OCI-LY3 (cell line): ENCODE measurements around the gene FOXS1.

ENCODE experiments used
- H2AFZ ChIP-seq: fragments of 200-600, 300-600 bp; shearing (Covaris generic); 2 replicates; pipeline ENCODE4 v1.6.0; 2014; ENCODE audit warnings: antibody characterized with exemption, low read depth, low read length
- H3K27ac ChIP-seq: fragments of 200-600, 300-600 bp; sonication (generic); 2 replicates; pipeline ENCODE4 v1.5.1; 2014; ENCODE audit warnings: mild to moderate bottlenecking, low read length, moderate library complexity, mixed read lengths
- H3K27me3 ChIP-seq: fragments of 200-600, 300-600 bp; sonication (generic); 2 replicates; pipeline ENCODE4 v1.6.1; 2014; ENCODE audit warnings: low read depth, low read length, mixed read lengths
- H3K36me3 ChIP-seq: fragments of 200-600, 300-600 bp; sonication (generic); replicated peaks from 2 replicates; pipeline ENCODE3; 2014; ENCODE audit warnings: low read depth, low read length, mixed read lengths
- H3K4me1 ChIP-seq: fragments of 300-600, 200-600 bp; sonication (generic); 2 replicates; pipeline ENCODE4 v1.6.1; 2014; ENCODE audit warnings: low read length, mixed read lengths
- H3K4me2 ChIP-seq: fragments of 200-600, 300-600 bp; sonication (generic); 2 replicates; pipeline ENCODE4 v1.6.1; 2014; ENCODE audit warnings: low read length, mixed read lengths
- H3K4me3 ChIP-seq: fragments of 300-600, 200-600 bp; sonication (generic); 2 replicates; pipeline ENCODE4 v1.5.1; 2014; ENCODE audit warnings: antibody characterized with exemption, mild to moderate bottlenecking, low read length, moderate library complexity
- H3K79me2 ChIP-seq: fragments of 300-600, 200-600 bp; shearing (Covaris generic); 2 replicates; pipeline ENCODE4 v1.6.1; 2014; ENCODE audit warnings: mild to moderate bottlenecking, low read length, mixed read lengths
- H3K9ac ChIP-seq: fragments of 300-600, 200-600 bp; shearing (Covaris generic); 2 replicates; pipeline ENCODE4 v1.6.0; 2014; ENCODE audit warnings: mild to moderate bottlenecking, low read length, moderate library complexity
- H3K9me3 ChIP-seq: fragments of 200-600, 300-600 bp; shearing (Covaris generic); 2 replicates; pipeline ENCODE4 v1.6.1; 2014; ENCODE audit warnings: low read length, mixed read lengths; ENCODE audit not compliant: insufficient read depth
- H4K20me1 ChIP-seq: fragments of 200-600, 300-600 bp; sonication (generic); 2 replicates; pipeline ENCODE4 v1.6.1; 2016; ENCODE audit warnings: low read length, mixed read lengths; ENCODE audit not compliant: insufficient read depth
- CTCF ChIP-seq: fragments of 200-600, 300-600 bp; sonication (generic); IDR thresholded peaks from 2 replicates; pipeline ENCODE4 v1.5.1; 2014; ENCODE audit warnings: antibody characterized with exemption, low read length, low read depth
- EZH2phosphoT487 ChIP-seq: fragments of 200-600 bp; shearing (Covaris generic); IDR thresholded peaks from 2 replicates; pipeline ENCODE4 v1.6.1; 2018; ENCODE audit warnings: antibody characterized with exemption, mixed run types, low read depth

The FOXS1 gene

GRCh38 chr20:31837896-31838397, 7.5 kb downstream of the FOXS1 start:
- H3K9ac ChIP-seq: no peak overlapping the region
- H3K79me2 ChIP-seq: no peaks in the 10 kb centered on the region
- no peaks in the 10 kb centered on the region for H3K36me3 ChIP-seq
- H3K27me3 ChIP-seq: 0 out of 2 replicates have a peak, but pooled peaks cover 3% of the 10 kb centered on the region
- H2AFZ ChIP-seq: no peak overlapping the region
- H3K27ac ChIP-seq: no peak overlapping the region
- H4K20me1 ChIP-seq: no peaks in the 10 kb centered on the region
- no peaks in the 10 kb centered on the region for H3K9me3 ChIP-seq
- peaks cover 7% of the 10 kb centered on the region for H3K4me1 ChIP-seq
- TF ChIP-seq EZH2phosphoT487 (no peak), CTCF (no peak)
- H3K4me3 ChIP-seq: no peak overlapping the region
- H3K4me2 ChIP-seq: no peak overlapping the region

- TF ChIP-seq CTCF (no peak), EZH2phosphoT487 (no peak)
- Histone ChIP-seq H3K27me3 (0 out of 2 replicates have a peak, but pooled peaks cover 3% of the 10 kb centered on the region), H3K79me2 (no peaks in the 10 kb centered on the region), H3K27ac (no peak overlapping the region), H2AFZ (no peak overlapping the region), H3K9ac (no peak overlapping the region), H3K36me3 (no peaks in the 10 kb centered on the region), H3K4me3 (no peak overlapping the region), H3K4me1 (peaks cover 7% of the 10 kb centered on the region), H3K9me3 (no peaks in the 10 kb centered on the region), H4K20me1 (no peaks in the 10 kb centered on the region), H3K4me2 (no peak overlapping the region)
Measured at GRCh38 chr20:31836853-31837608, 8.4 kb downstream of the FOXS1 start.

GRCh38 chr20:31835977-31836852, 9.2 kb downstream of the FOXS1 start:
- no peak for TF ChIP-seq CTCF
- TF ChIP-seq EZH2phosphoT487: no peak
- Histone ChIP-seq H3K9ac (no peak overlapping the region), H3K36me3 (no peaks in the 10 kb centered on the region), H3K9me3 (no peaks in the 10 kb centered on the region), H3K79me2 (no peaks in the 10 kb centered on the region), H3K4me3 (no peak overlapping the region), H3K4me2 (no peak overlapping the region), H3K4me1 (peaks cover 7% of the 10 kb centered on the region), H3K27me3 (0 out of 2 replicates have a peak, but pooled peaks cover 3% of the 10 kb centered on the region), H4K20me1 (no peaks in the 10 kb centered on the region), H3K27ac (no peak overlapping the region), H2AFZ (no peak overlapping the region)

- H3K4me3 ChIP-seq: no peak overlapping the region
- no peaks in the 10 kb centered on the region for H4K20me1 ChIP-seq
- H3K9ac ChIP-seq: no peak overlapping the region
- H3K9me3 ChIP-seq: no peaks in the 10 kb centered on the region
- no peak overlapping the region for H3K4me2 ChIP-seq
- H3K79me2 ChIP-seq: no peaks in the 10 kb centered on the region
- 0 out of 2 replicates have a peak, but pooled peaks cover 3% of the 10 kb centered on the region for H3K27me3 ChIP-seq
- no peak for TF ChIP-seq CTCF
- no peak for TF ChIP-seq EZH2phosphoT487
- no peaks in the 10 kb centered on the region for H3K36me3 ChIP-seq
- peaks cover 7% of the 10 kb centered on the region for H3K4me1 ChIP-seq
- no peak overlapping the region for H2AFZ ChIP-seq
- no peak overlapping the region for H3K27ac ChIP-seq
Measured at GRCh38 chr20:31835554-31835953, 9.8 kb downstream of the FOXS1 start.
